ENCODE results near the gene TMEM139. TPM values are rescaled to one million over a fixed set of nuclear protein-coding genes. Genes with fewer than 3 reads are reported as not detected.

TMEM139 gene
- total RNA-seq, 1 donor from 2014 or later = 0.91 TPM

GRCh38 chr7:143243614-143244013 lies 41.1 kb upstream of the TMEM139 start:
- no peak overlapping the region for H3K27ac Mint-ChIP-seq (ENCODE audit: unreplicated experiment)
- H3K4me1 Mint-ChIP-seq = peaks cover 18% of the 10 kb centered on the region
- no peaks in the 10 kb centered on the region for H3K9me3 Mint-ChIP-seq
- no peak for DNase-seq (ENCODE audit: low read depth, low spot score)
- TF ChIP-seq CTCF (conservative IDR thresholded peaks at IDR 0.05) = no peak
- H3K27me3 Mint-ChIP-seq (ENCODE audit: low read depth) = no peaks in the 10 kb centered on the region
- H3K36me3 Mint-ChIP-seq (ENCODE audit: low read depth) = peaks cover 2% of the 10 kb centered on the region
- H3K4me3 Mint-ChIP-seq = no peak overlapping the region

- no peak overlapping the region for H3K27ac Mint-ChIP-seq (ENCODE audit: unreplicated experiment)
- H3K4me3 Mint-ChIP-seq = no peak overlapping the region
- no peaks in the 10 kb centered on the region for H3K36me3 Mint-ChIP-seq (ENCODE audit: low read depth)
- peaks cover 25% of the 10 kb centered on the region for H3K4me1 Mint-ChIP-seq
- DNase-seq (ENCODE audit: low read depth, low spot score) = no peak
- H3K9me3 Mint-ChIP-seq = no peaks in the 10 kb centered on the region
- no peak for TF ChIP-seq CTCF (conservative IDR thresholded peaks at IDR 0.05)
- no peaks in the 10 kb centered on the region for H3K27me3 Mint-ChIP-seq (ENCODE audit: low read depth)
These were observed 40.4 kb upstream of the TMEM139 start for GRCh38 chr7:143244321-143244720.

- no peak overlapping the region for H3K4me3 Mint-ChIP-seq
- no peak for TF ChIP-seq CTCF (conservative IDR thresholded peaks at IDR 0.05)
- no peaks in the 10 kb centered on the region for H3K36me3 Mint-ChIP-seq (ENCODE audit: low read depth)
- no peaks in the 10 kb centered on the region for H3K9me3 Mint-ChIP-seq
- H3K27me3 Mint-ChIP-seq (ENCODE audit: low read depth) = no peaks in the 10 kb centered on the region
- no peak for DNase-seq (ENCODE audit: low read depth, low spot score)
- no peak overlapping the region for H3K27ac Mint-ChIP-seq (ENCODE audit: unreplicated experiment)
- peaks cover 25% of the 10 kb centered on the region for H3K4me1 Mint-ChIP-seq
These were observed 39.6 kb upstream of the TMEM139 start for GRCh38 chr7:143245123-143245522.

- Mint-ChIP-seq H3K27ac (ENCODE audit: unreplicated experiment) (no peak overlapping the region), H3K27me3 (ENCODE audit: low read depth) (no peaks in the 10 kb centered on the region), H3K4me1 (peaks cover 20% of the 10 kb centered on the region), H3K4me3 (no peak overlapping the region), H3K36me3 (ENCODE audit: low read depth) (no peaks in the 10 kb centered on the region), H3K9me3 (no peaks in the 10 kb centered on the region)
- no peak for DNase-seq (ENCODE audit: low read depth, low spot score)
- TF ChIP-seq CTCF (conservative IDR thresholded peaks at IDR 0.05) = no peak
These were observed 37.4 kb upstream of the TMEM139 start for GRCh38 chr7:143247372-143247771.

- no peak overlapping the region for H3K27ac Mint-ChIP-seq (ENCODE audit: unreplicated experiment)
- peaks cover 7% of the 10 kb centered on the region for H3K36me3 Mint-ChIP-seq (ENCODE audit: low read depth)
- no peaks in the 10 kb centered on the region for H3K27me3 Mint-ChIP-seq (ENCODE audit: low read depth)
- DNase-seq (ENCODE audit: low read depth, low spot score) = no peak
- peaks cover 10% of the 10 kb centered on the region for H3K4me1 Mint-ChIP-seq
- H3K4me3 Mint-ChIP-seq = no peak overlapping the region
- TF ChIP-seq CTCF (conservative IDR thresholded peaks at IDR 0.05) = no peak
- H3K9me3 Mint-ChIP-seq = peaks cover 4% of the 10 kb centered on the region
These were observed 35.9 kb upstream of the TMEM139 start for GRCh38 chr7:143248761-143249354.
